Measurements from ENCODE around the gene PDSS2. TPM values are rescaled to one million over a fixed set of nuclear protein-coding genes. Genes with fewer than 3 reads are reported as not detected.
"Not testable (repeated sequence)": the region's sequence is repeated elsewhere in the genome, so short reads cannot be mapped to it uniquely, and the experiment has no call there.

The PDSS2 gene
- total RNA-seq, 3 donors from 2014 or later (not counting 1 experiment from before 2014, with no cell fraction given) = 11.2 to 15.5 (median 14.2) TPM

GRCh38 chr6:107144014-107144413 lies 315.4 kb downstream of the PDSS2 start:
- H3K27me3 ChIP-seq (ENCODE audit: control insufficient read depth, insufficient read depth, low read length) = no peaks in the 10 kb centered on the region
- no peak overlapping the region for H3K4me3 ChIP-seq (ENCODE audit: low read length)
- intact Hi-C loops (cut with micrococcal nuclease) = no loop called here
- no peaks in the 10 kb centered on the region for H3K9me3 ChIP-seq (ENCODE audit: control insufficient read depth, insufficient read depth, low read length)
- H3K36me3 ChIP-seq (ENCODE audit: control insufficient read depth, insufficient read depth, low read length) = no peaks in the 10 kb centered on the region
- no peaks in the 10 kb centered on the region for H3K4me1 Mint-ChIP-seq
- no peaks in the 10 kb centered on the region for H3K27me3 Mint-ChIP-seq (ENCODE audit: low read depth in 2 of 2)
- H3K4me3 Mint-ChIP-seq = no peak overlapping the region
- H3K9me3 Mint-ChIP-seq = no peaks in the 10 kb centered on the region
- TF ChIP-seq CTCF (IDR thresholded peaks at IDR 0.05) = no peak
- no peaks in the 10 kb centered on the region for H3K36me3 Mint-ChIP-seq
- DNase-seq (no peak), ATAC-seq (no peak)
- H3K4me1 ChIP-seq (ENCODE audit: control insufficient read depth, insufficient read depth, low read length) = no peaks in the 10 kb centered on the region
- no peak overlapping the region for H3K27ac Mint-ChIP-seq
- H3K27ac ChIP-seq (ENCODE audit: low read length) = no peak overlapping the region

- H3K36me3 Mint-ChIP-seq = no peaks in the 10 kb centered on the region
- Histone ChIP-seq H3K36me3 (ENCODE audit: control insufficient read depth, insufficient read depth, low read length) (no peaks in the 10 kb centered on the region), H3K4me3 (ENCODE audit: low read length) (no peak overlapping the region), H3K9me3 (ENCODE audit: control insufficient read depth, insufficient read depth, low read length) (no peaks in the 10 kb centered on the region), H3K27me3 (ENCODE audit: control insufficient read depth, insufficient read depth, low read length) (no peaks in the 10 kb centered on the region), H3K4me1 (ENCODE audit: control insufficient read depth, insufficient read depth, low read length) (no peaks in the 10 kb centered on the region), H3K27ac (ENCODE audit: low read length) (no peak overlapping the region)
- 63% methylated on average over 1 of the region's 3 CpGs for WGBS (ENCODE audit: insufficient coverage)
- ATAC-seq (no peak), DNase-seq (no peak)
- no peaks in the 10 kb centered on the region for H3K27me3 Mint-ChIP-seq (ENCODE audit: low read depth in 2 of 2)
- intact Hi-C loops (cut with micrococcal nuclease) = no loop called here
- no peaks in the 10 kb centered on the region for H3K4me1 Mint-ChIP-seq
- H3K27ac Mint-ChIP-seq = no peak overlapping the region
- no peaks in the 10 kb centered on the region for H3K9me3 Mint-ChIP-seq
- no peak for TF ChIP-seq CTCF (IDR thresholded peaks at IDR 0.05)
- H3K4me3 Mint-ChIP-seq = no peak overlapping the region
Measured at GRCh38 chr6:107140581-107140980, 318.8 kb downstream of the PDSS2 start.

- 74% methylated on average over 2 of the region's 3 CpGs for WGBS (ENCODE audit: insufficient coverage)
- H3K4me3 Mint-ChIP-seq; intact Hi-C loops (cut with micrococcal nuclease); DNase-seq; H3K9me3 Mint-ChIP-seq; H3K27ac ChIP-seq (ENCODE audit: low read length); H3K9me3 ChIP-seq (ENCODE audit: control insufficient read depth, insufficient read depth, low read length); H3K36me3 Mint-ChIP-seq; H3K36me3 ChIP-seq (ENCODE audit: control insufficient read depth, insufficient read depth, low read length); H3K27me3 ChIP-seq (ENCODE audit: control insufficient read depth, insufficient read depth, low read length); H3K4me1 Mint-ChIP-seq; H3K4me1 ChIP-seq (ENCODE audit: control insufficient read depth, insufficient read depth, low read length); H3K4me3 ChIP-seq (ENCODE audit: low read length); ATAC-seq; H3K27me3 Mint-ChIP-seq (ENCODE audit: low read depth in 2 of 2); H3K27ac Mint-ChIP-seq: not testable (repeated sequence)
Measured at GRCh38 chr6:107136324-107136723, 323.0 kb downstream of the PDSS2 start.

- 89% methylated on average over 14 of the region's 14 CpGs for WGBS (ENCODE audit: insufficient coverage)
- DNase-seq; H3K27ac ChIP-seq (ENCODE audit: low read length); H3K4me3 ChIP-seq (ENCODE audit: low read length); H3K4me3 Mint-ChIP-seq; H3K4me1 Mint-ChIP-seq; H3K27me3 ChIP-seq (ENCODE audit: control insufficient read depth, insufficient read depth, low read length); H3K4me1 ChIP-seq (ENCODE audit: control insufficient read depth, insufficient read depth, low read length); H3K27ac Mint-ChIP-seq; H3K36me3 Mint-ChIP-seq; H3K9me3 Mint-ChIP-seq; H3K9me3 ChIP-seq (ENCODE audit: control insufficient read depth, insufficient read depth, low read length); H3K36me3 ChIP-seq (ENCODE audit: control insufficient read depth, insufficient read depth, low read length); ATAC-seq; H3K27me3 Mint-ChIP-seq (ENCODE audit: low read depth in 2 of 2); intact Hi-C loops (cut with micrococcal nuclease): not testable (repeated sequence)
Measured at GRCh38 chr6:107135048-107135680, 324.2 kb downstream of the PDSS2 start.
